Kidney epithelial cell (primary cell): ENCODE results near the gene LRFN4. TPM values are rescaled to one million over a fixed set of nuclear protein-coding genes. Genes with fewer than 3 reads are reported as not detected.

Experiments
- DNase-seq: peaks from one replicate; pipeline ENCODE4 v3.0.0-alpha.2; 2010; ENCODE audit warnings: low read depth
- H3K27me3 ChIP-seq: 2 replicates; pipeline ENCODE4 v1.6.0; 2011; ENCODE audit warnings: low read length; ENCODE audit not compliant: control insufficient read depth, insufficient read depth
- H3K36me3 ChIP-seq: 2 replicates; pipeline ENCODE4 v1.5.1; 2011; ENCODE audit warnings: low read length; ENCODE audit not compliant: control insufficient read depth, insufficient read depth
- H3K4me3 ChIP-seq: 2 replicates; pipeline ENCODE4 v1.5.1; 2011; ENCODE audit warnings: low read depth, mild to moderate bottlenecking, control low read depth, low read length
- total RNA-seq: library from RNA; depleted of rRNA; stranded (reverse); fragments of >200 nt; gene quantifications from 2 replicates; pipeline ENCODE4 v1.2.3, GENCODE V29; 2015
- TF ChIP-seq, protein P1 (sequence below): IDR thresholded peaks from 2 replicates; pipeline ENCODE4 v1.5.1; 2011; ENCODE audit warnings: mild to moderate bottlenecking, moderate library complexity, low read length, control low read depth, inconsistent platforms; ENCODE audit not compliant: insufficient read depth, poor library complexity, severe bottlenecking

LRFN4 gene
- total RNA-seq, 1 donor from 2014 or later: 53.5 TPM

DNA sequence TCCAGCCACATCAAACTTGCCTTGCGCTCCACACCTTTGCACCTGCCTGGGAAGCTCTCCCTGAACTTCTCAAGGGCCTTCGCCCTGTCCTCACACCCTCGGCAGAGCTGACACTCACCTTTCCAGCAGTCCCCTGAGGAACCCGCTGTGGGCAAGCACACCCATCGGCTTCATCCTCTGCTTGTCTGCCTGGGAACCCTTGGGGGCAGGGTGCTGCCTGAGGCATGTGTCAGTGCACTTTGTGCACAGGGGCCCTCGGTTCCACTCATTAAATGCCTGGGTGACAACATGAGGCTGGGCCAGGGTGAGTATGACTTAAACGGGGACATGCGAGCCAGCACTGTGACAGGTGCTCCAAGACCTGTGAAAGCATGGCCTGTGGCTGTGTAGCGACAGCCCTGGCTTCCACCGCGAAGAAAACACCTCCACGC lies 2.6 kb upstream of the LRFN4 start:
- TF ChIP-seq, protein P1, sequence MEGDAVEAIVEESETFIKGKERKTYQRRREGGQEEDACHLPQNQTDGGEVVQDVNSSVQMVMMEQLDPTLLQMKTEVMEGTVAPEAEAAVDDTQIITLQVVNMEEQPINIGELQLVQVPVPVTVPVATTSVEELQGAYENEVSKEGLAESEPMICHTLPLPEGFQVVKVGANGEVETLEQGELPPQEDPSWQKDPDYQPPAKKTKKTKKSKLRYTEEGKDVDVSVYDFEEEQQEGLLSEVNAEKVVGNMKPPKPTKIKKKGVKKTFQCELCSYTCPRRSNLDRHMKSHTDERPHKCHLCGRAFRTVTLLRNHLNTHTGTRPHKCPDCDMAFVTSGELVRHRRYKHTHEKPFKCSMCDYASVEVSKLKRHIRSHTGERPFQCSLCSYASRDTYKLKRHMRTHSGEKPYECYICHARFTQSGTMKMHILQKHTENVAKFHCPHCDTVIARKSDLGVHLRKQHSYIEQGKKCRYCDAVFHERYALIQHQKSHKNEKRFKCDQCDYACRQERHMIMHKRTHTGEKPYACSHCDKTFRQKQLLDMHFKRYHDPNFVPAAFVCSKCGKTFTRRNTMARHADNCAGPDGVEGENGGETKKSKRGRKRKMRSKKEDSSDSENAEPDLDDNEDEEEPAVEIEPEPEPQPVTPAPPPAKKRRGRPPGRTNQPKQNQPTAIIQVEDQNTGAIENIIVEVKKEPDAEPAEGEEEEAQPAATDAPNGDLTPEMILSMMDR: no peak
- H3K36me3 ChIP-seq: no peaks in the 10 kb centered on the region

DNA sequence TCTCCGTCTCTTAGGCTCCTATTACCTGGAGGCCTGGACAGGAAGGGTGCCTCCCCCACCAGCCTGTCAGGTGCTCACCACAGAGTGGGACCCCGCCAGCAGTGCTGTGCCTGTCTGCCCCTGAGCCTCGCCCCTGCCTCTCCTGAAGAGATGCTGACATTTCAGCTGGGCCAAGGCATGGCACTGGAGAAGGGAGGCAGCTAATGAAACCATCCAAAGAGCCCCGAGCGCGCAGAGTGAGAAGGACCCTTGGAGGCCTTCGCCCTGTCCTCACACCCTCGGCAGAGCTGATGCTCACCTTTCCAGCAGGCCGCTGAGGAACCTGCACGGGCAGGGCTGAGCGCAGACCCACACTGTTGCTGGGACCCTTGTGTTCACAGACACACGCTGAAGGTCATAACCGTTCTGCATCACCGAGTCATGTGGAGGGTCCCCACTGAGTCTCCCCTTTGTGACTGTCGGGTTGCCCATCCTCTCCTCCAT lies 2.1 kb upstream of the LRFN4 start:
- TF ChIP-seq, protein P1: no peak
- no peak for DNase-seq
- H3K27me3 ChIP-seq: no peaks in the 10 kb centered on the region
- H3K36me3 ChIP-seq: no peaks in the 10 kb centered on the region
- H3K4me3 ChIP-seq: no peak overlapping the region

More for the DNA sequence above, 2.6 kb upstream of the LRFN4 start:
- DNase-seq: no peak
- H3K27me3 ChIP-seq: no peaks in the 10 kb centered on the region
- no peak overlapping the region for H3K4me3 ChIP-seq

DNA sequence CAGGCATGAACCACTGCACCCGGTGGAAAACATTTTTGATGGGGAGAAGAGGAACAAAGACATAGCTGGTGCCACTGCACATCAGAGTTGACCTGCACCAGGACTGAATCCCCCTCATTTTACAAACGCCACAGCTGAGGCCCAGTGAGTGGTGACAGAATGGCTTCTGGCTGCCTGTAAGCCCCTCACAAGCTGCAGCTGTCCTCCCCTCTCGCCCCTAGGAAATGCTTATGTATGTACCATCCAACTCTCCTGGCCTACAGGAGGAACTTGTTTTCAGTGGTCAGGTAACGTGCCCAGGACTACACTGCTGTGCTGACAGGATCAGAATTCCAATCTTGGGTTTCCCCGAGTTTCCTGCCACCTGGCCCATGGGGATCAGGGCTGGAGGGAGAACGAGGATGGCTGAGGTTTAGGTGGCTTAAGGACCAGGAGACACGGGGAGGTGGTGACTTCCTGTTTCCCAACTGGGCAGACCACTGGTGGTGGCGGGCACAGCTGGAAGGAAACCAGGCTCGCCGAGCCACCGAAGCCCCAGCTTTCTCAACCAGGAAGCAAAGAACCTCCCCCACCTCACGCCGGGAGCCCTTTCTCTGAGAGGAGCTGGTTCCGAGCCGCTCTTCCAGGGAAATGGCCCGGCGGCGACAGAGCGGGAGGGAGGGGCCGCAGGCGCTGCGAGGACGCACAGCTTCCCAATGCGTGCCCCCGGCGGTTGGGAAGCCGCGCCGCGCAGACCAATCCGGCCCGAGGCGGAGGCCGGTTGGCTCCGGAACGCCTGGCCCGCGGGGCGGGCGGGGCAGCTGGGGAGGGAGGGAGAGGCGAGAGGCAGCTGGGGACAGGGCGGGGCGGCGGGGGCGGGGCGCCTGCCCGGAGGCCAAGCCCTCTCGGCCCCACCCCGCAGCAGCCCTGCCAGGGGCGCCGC lies 1.0 kb upstream of the LRFN4 start:
- Histone ChIP-seq H3K27me3 (no peaks in the 10 kb centered on the region), H3K36me3 (no peaks in the 10 kb centered on the region), H3K4me3 (peak overlapping the region; percentile 85)
- no peak for DNase-seq
- TF ChIP-seq, protein P1: no peak

DNA sequence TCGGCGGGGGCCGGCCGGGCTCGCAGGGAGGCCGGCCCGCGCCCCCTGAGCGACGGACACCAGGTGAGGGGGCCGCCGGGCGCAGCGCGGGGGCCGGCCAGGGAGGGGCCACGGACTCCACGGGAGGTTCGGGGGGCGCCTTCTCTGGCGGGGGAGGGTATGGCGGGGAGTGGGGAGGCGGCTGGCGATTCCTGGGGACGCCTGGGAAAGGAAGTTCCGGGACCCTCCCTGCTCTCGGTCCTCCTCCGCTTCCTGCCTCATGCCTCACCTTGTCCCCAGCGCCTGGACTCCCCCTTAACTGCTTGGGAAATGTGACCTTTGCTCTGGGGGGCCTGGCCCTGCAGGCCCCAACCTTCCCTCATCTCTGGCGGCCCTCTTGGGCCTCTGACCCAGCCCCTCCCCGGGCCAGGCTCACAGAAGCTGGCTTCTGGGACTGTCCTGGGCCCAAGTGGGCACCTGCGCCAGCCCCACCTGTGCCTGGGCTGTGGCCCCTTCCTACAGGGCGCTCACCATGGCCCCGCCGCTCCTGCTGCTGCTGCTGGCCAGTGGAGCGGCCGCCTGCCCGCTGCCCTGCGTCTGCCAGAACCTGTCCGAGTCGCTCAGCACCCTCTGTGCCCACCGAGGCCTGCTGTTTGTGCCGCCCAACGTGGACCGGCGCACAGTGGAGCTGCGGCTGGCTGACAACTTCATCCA lies 516 bp downstream of the LRFN4 start:
- peak overlapping the region; percentile 85 for H3K4me3 ChIP-seq
- TF ChIP-seq, protein P1: no peak
- DNase-seq: no peak
- H3K27me3 ChIP-seq: no peaks in the 10 kb centered on the region
- H3K36me3 ChIP-seq: no peaks in the 10 kb centered on the region

DNA sequence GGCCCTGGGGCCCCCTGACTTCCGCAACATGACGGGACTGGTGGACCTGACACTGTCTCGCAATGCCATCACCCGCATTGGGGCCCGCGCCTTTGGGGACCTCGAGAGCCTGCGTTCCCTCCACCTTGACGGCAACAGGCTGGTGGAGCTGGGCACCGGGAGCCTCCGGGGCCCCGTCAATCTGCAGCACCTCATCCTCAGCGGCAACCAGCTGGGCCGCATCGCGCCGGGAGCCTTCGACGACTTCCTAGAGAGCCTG lies 992 bp downstream of the LRFN4 start:
- TF ChIP-seq, protein P1: no peak
- Histone ChIP-seq H3K4me3 (peak overlapping the region; percentile 85), H3K27me3 (no peaks in the 10 kb centered on the region), H3K36me3 (no peaks in the 10 kb centered on the region)
- no peak for DNase-seq
